Stimulated activated CD4-positive, alpha-beta T cell treated with anti-CD3 and anti-CD28 coated beads, Interleukin-1b, Interleukin-23, amount 100 ng/mL, for 4 hours (primary cell): ENCODE results near the gene SGO2.
"Not testable (repeated sequence)": the region's sequence is repeated elsewhere in the genome, so short reads cannot be mapped to it uniquely, and the experiment has no call there.

ENCODE experiments used
- DNase-seq, 2 donors: peaks; one replicate each; pipeline ENCODE4 v3.0.0-alpha.2; 2020; ENCODE audit warnings: low read depth in 2 of 2

SGO2 gene

DNA sequence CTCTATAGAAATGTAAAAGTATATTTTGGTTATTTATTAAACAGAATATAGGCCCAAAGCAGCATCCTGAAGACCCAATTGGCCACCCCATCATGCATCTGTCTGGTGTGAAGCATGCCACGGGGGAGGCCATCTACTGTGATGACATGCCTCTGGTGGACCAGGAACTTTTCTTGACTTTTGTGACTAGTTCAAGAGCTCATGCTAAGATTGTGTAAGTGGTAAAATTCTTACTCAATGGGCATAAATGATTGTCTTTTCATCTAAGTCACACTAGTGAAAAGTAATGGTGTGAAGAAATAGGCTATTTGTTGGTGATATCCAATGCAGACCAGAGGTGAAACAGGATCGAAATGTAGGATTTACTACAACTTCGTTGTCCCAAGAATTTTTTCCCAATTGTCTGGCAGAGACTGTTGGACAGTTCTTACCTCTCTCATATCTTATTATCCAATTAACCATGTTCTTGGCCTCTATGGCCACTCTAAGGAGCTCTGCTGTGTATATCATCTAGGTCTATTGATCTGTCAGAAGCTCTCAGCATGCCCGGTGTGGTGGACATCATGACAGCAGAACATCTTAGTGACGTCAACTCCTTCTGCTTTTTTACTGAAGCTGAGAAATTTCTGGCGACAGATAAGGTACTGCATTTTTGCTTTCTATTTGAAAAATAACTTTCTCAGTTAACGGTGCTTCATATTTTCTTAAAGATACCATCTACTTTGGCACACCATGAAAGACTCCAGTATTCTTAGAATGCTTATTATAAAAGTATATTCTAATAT is 94.8 kb downstream of the SGO2 start:
- DNase-seq: no peak

DNA sequence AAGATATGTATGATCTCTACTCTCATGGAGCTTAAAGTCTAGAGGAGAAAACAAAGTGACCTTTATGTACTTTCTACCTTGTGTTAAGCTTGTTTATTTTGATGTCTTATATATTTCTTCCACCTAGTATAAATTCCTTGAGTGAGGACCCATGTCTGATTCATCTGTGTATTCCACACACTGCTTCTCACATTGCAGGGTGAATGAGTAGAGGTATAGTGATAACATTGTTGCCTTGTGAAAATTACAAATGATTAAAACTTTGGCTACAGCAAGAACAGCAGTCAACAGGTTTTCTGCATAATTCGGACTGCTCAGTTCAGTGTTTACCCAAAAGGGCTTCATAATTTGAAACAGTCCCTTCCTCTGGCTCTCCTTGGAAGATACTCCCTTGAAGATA is 96.1 kb downstream of the SGO2 start:
- no peak for DNase-seq

DNA sequence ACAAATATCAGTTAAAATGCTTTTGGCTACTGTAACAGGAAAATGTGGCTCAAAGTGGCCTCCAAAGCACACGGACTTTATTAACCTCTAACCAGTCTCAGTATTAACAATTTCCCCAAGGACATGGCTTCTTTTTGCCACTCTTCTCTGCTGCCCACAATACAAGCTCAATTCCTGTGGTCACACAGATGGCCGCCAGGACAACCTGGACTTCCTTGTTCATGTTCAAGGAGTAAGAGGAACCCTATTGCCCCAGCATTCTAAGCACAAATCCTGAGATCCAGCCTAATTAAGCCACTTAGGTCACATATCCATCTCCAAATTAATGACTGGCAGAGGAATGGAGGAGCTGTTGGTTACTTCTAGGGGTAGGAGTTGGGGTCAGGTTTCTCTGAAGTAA is 98.0 kb downstream of the SGO2 start:
- no peak for DNase-seq

DNA sequence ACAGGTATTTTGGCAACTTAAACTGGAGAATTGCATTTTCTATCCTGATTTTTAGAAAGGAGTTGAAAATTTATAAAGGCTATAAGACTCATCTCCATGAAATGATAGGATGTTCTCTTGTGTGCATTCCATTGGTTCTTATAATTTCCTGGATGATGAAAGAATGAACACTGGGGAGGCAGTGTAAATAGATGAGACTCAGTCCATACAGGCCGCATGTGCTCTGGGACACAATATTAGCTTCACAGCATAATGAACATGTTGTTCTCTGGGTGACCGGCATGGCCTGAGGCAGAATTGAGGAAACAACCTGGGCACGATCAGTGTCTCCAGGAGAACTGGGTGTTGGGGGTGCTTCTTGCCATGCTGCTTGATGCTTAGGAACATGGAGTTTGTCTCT is 98.7 kb downstream of the SGO2 start:
- no peak for DNase-seq

DNA sequence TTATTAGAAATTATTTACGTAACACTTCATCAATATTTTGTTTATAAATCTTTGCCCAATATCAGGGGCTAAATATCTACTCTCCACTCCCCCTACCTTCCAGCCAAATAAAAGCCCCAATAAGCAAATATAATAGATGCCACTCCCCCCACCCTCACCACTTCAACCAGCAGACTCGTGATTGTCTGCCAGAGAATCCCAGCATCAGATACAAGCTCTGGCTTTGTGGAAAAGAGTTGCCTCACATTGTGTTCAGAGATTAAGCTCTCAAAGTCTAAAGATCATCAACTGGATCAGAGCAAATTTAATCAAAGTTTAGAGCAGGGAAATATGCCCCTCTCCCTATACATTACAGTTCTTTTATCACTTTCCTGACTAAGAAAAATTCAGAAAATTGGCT is 99.3 kb downstream of the SGO2 start:
- DNase-seq: no peak

DNA sequence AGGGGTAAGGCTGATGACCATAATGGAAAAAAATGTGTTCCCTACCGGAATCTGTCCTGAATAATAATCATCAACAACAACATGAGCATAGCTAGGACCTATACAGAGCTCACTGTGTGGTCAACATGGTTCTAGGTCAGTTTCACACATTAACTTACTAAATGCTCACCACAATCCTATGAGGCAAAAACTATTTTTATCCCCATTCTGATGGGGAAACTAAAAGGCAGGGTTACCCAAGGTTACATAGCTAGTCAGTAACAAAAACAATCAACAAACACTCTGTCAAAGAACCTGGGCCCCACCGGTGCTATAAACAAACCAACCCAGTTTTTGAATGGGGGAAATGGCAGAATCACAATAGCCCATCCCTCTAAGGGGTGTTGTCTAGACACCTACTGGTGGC is 100.0 kb downstream of the SGO2 start:
- no peak for DNase-seq

DNA sequence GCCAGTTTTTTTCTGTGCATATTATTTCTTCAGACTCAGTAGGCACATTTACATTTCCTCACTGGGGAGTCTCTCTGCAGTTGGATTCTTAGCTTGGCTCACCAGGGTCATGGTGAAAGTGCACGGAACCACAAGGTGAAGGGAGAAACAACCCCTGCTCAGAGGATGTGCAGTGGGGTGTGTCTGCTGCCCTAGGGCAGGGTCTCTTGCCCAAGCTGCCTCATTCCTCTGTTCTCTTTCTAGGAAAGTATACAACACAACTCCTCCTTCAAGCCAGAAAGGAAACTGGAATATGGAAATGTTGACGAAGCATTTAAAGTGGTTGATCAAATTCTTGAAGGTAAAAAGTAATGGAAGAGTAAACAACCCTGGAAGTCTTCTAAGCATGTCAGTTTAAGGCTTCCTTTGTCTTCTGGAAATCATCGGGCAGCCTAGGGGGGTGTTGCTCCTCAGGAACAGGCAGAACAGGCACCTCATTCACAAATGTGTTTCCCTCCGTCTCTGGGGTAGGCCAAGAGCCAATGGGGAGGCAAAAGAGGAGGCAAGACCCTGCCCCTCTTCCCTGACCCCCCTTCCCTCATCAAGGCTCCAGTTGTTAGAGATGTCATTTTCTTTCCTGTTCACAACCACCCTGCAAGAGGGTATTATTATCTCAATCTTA is 101.2 kb downstream of the SGO2 start:
- no peak for DNase-seq

DNA sequence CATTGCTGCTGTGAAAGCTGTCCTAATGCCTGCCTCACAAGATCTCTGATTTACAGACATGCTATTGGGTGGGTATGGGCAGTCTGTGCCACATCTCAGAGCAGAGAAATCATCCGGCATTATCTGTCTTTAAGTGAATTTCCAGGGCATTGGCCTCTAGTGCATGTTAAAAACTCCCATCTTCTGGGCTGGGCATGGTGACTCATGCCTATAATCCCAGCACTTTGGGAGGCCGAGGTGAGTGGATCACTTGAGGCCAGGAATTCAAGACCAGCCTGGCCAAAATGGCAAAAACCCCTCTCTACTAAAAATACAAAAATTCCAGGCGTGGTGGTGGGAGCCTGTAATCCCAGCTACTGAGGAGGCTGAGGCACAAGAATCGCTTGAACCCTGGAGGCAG is 102.5 kb downstream of the SGO2 start:
- DNase-seq: not testable (repeated sequence)

DNA sequence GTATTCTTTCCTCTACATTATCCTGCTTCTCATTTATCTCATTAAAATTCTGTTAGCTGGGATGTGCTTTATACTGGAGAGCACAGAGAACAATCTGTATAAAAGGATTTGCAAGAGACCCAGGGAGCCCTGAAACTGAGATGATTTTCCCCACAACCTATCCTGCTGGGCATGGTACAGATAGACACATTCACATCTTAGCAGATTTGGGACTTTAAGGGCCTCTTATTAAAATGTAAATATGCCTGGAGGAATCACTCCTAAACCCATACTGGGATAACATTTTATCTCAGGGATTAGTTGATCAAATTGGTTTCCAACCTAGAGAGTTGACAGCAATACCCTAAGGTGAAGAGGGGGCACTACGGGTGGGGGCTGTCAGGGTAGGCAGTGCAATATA is 105.3 kb downstream of the SGO2 start:
- no peak for DNase-seq
